CD4-positive, alpha-beta T cell treated with Interferon alpha-2 for 1 hour (primary cell): ENCODE results near the gene TOM1L1.

Experiments
- DNase-seq, 2 donors: peaks; one replicate each; pipeline ENCODE4 v3.0.0-alpha.2; 2020 to 2022

TOM1L1 gene

GRCh38 chr17:54950116-54950515, 49.5 kb downstream of the TOM1L1 start:
- no peak for DNase-seq

- no peak for DNase-seq
These were observed 50.6 kb downstream of the TOM1L1 start for GRCh38 chr17:54951286-54951685.

DNA sequence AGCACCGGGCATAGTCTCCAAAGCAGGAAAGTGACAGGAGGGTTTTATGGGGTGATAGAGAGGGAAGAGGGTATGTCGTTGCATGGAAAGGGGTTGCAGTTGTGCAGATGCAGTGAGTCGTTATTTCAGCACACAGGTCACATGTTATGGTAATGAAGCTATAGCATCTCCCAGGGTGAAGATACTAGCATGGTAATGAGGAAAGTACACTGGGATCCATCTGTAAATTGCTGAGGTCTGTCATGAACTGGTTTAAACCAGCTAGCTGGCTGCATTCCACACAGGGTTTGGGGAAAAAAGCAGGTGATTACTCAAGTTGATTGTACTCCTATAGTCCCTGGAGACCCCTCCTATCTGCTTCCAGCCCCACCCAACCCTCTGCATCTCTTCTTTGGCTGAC, 56.1 kb downstream of the TOM1L1 start:
- no peak for DNase-seq

DNA sequence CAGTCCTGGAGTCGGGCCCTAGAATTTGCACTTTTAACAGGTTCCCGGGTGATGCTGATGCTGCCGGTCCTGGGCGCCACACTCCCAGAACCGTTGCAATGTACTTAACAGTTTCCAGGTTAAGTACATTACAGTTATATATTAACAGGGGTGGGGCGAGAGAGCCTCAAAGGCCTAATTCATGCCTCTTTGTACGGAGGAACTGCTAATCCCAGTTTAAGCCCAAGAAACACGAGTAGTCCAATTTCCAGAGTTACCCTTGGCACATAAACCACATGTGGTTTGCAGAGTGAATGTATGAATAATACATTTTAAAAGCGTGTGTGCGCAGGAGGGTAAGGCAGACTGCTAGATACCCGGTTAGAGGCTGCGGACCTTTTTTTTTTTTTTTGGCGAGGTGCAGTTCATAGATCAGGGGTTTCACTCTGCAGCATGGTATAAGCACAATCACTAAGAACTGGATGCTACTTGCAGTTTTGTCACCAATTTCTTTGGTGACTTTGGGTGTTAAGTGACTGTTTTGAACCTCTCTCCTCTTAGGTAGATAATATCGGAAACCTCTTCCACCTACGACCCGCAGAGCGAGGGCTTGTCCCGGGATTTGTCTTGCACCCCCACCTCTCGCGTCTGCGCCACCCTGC, 67.1 kb downstream of the TOM1L1 start:
- no peak for DNase-seq

DNA sequence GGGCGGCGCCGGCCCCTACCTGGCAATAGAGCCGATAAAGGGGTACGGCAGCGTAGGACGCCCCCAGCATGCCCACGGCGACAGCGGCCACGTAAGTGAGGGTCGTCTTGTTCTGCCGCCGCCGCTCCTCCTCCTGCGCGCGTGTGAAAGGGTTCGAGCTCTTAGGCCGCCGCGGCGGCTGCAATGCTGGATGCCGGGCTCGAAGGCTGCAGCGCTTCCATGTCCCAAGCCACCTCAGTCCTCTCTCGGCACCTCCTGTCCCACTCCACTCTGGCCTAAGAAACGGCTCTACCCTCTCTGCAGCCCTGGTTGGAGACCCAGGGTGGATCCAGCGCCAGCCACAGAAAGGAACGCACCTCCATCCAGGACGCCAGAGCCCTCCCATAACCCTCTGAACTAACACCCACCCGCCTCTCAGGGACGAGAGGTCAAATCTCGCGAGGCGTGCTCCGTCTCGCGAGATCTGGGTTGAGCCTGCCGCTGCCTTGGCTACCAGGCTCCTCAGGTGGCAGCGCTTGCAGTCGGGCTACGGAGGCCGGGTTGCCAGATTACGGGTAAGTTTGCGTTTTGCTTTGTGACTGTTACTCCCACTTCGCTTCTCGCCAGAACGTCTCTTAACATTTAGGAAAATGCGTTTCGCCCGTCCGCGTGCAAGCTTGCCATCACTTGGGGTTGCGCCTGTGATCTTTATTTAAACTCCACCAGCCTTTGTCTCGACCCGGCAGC, 67.8 kb downstream of the TOM1L1 start, which contains the start of the genes COX11 and STXBP4:
COX11 (minus strand) TSS at position 393 of the 726 bp plus-strand sequence; CDS start at position 385, 8 bp downstream.
STXBP4 (plus strand) TSS at position 504 of the 726 bp plus-strand sequence. CDS start 17,455 bp downstream, outside the sequence.
- DNase-seq, result peak; percentile 95 to 97

DNA sequence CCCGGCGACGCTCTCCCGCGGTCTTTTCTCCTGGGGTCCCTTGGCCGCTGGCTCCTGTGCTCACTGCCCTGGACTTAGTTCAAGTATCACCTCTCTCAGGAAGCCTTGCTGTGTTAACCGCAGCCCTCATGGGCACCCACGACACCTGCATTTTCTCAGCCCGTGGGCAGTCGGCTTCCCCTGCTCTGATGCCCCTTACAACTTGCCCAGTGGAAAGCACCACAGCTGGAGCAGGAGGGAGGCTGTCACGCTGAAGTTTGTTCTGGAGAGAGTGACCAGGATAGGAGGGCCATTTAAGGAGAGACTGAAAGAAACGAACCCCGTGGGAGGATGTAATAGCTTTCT, 68.3 kb downstream of the TOM1L1 start:
- DNase-seq, result peak in 1 of 2 donors; percentile 2

DNA sequence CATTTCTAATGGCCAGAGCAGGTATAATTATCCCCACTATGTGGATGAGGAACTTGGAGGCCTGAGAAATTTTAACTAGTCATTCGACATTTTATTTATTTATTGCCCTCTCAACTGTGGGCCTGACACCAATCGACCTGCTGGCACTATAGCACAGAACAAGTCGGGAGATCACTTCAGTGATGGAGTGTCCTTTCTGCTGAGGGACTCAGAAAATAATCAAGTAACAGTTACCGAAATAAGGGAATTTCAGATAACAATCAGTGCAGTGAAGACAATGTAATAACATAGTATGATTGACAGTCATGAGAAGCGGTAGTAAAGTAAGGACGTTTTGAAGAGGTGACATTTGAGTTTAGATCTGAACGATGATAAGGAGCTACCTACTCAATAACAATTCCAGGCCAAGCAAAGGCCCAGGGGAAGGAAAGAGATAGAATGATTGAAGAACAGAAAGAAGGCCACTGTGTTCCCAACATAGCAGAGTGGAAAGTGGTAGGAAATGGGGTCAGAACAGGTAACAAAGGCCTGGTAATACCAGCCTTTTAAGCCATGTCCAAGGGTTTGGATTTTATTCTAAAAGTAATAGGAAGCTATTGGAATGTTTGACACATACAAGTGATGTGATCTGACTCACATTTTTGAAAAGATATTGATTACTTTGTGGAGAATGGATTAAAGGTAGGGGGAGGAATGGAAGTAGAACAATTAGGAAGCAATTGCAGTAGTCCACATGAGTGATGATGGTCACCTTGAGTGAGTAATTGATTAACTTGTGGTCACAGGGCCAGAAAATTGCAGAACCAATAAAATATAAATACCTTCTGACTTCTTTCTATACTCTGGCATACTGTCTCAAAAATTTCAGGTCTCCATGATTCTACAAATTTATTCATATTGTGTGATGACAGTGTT, 69.3 kb downstream of the TOM1L1 start:
- DNase-seq, result peak in 1 of 2 donors; percentile 3

GRCh38 chr17:54971147-54971546, 70.5 kb downstream of the TOM1L1 start:
- no peak for DNase-seq

GRCh38 chr17:54971901-54972300, 71.2 kb downstream of the TOM1L1 start:
- DNase-seq, result no peak

DNA sequence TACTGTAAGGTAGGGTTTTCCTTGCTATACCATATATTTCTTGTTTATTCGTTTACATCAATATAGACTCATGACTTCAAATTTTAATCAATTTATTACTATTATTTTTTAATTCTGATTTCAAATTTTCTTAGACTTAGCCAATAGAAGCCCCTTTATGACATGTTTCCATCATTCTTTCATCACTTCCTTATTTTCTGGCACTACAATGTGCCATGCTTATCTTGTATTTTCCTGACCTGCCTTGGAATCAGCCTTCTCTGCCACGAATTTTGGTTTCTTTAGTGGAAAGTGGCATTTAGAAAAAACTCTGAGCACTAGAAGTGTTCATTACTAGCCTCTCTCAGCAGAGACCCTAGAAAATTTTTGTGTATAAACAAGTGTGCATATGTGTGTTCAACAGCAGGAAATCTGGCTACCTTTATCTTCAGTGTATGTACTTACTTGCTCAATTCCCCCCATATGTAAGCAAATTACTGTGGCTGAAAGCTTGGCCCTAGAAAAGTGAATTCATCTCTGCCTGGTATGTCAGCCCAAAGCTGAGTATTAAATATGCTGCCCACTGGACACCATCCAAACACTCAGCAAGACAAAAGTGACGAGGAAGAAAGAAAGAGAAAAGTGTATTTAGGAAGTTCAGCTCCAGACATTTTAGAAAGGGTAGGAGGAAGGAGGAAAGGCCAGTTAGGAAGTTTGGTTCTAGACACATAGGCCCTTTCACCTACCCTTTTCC, 71.9 kb downstream of the TOM1L1 start:
- no peak for DNase-seq

- no peak for DNase-seq
These were observed 74.1 kb downstream of the TOM1L1 start for GRCh38 chr17:54974759-54975158.

DNA sequence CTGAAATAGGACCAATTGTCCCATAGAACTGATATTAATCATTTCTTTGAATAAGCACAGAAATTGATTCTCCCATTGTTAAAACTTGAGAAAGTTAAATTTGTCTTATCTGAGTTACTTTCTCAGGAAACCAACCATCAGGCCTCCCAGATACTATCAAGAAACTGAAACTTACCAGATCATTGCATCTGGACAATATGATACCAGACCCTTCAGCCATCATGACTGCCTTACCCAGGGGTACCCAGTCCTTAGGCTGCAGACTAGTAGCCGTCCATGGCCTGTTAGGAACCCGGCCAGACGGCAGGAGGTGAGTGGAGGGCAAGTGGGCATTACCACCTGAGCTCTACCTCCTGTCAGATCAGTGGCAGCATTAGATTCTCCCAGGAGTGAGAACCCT, 75.7 kb downstream of the TOM1L1 start:
- DNase-seq, result no peak

DNA sequence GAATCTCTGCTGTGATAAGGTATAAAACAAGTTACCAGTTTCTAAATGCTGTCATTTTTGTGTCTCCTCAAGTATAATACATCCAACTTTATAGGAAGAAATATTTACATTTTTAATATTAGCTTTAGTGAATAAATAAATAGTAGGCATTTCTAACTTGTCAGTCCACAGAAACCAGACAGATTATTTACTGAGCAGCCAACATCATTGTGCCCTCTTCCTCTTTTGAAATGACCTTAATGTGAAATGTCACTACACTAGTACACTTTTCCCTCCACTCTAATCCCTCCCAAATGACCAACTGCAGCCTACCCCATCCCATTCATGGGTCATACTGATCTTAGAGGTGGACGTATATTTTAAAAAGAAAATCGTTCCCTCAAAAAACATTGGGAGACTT, 77.1 kb downstream of the TOM1L1 start:
- DNase-seq, result no peak

- no peak for DNase-seq
These were observed 79.0 kb downstream of the TOM1L1 start for GRCh38 chr17:54979657-54980056.

GRCh38 chr17:54980375-54980774, 79.7 kb downstream of the TOM1L1 start:
- DNase-seq, result no peak

DNA sequence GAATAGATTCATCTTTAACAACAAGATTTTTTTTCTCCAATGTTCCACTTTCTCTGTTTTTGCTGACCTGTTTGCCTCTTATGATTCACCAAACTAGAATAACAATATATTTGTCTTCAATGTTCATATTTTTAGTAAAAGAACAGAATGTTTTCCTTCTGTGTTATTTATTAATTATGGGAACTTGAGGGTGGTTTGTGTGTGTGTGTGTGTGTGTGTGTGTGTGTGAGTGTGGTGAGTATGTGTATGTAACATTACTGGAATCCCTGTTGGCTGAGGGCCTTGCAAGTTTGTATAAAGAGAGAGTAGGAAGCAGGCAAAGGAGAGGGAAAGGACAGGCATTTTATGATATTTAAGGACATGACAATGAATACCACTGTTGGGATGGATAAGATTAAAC, 81.7 kb downstream of the TOM1L1 start:
- no peak for DNase-seq

- DNase-seq, result no peak
These were observed 82.6 kb downstream of the TOM1L1 start for GRCh38 chr17:54983260-54983659.

- no peak for DNase-seq
These were observed 84.8 kb downstream of the TOM1L1 start for GRCh38 chr17:54985476-54985875.

GRCh38 chr17:54990118-54990517, 89.5 kb downstream of the TOM1L1 start:
- no peak for DNase-seq

DNA sequence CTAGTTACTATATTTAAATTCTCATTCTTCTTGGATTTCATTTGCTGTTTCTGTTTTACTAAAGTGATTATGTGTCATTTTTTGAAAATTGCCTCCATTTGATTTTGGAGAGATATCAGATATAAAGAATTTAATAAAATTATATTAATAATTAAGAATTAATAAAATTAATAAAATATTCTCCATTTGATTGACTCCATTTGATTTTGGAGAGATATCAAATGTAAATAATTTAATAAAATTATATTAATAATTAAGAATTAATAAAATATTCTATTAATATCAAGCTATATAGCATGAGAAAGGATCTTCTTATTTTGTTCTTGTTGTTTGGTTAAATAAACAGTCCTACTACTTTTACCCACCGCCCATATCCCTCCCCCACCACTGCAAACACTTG, 90.9 kb downstream of the TOM1L1 start:
- DNase-seq, result no peak

DNA sequence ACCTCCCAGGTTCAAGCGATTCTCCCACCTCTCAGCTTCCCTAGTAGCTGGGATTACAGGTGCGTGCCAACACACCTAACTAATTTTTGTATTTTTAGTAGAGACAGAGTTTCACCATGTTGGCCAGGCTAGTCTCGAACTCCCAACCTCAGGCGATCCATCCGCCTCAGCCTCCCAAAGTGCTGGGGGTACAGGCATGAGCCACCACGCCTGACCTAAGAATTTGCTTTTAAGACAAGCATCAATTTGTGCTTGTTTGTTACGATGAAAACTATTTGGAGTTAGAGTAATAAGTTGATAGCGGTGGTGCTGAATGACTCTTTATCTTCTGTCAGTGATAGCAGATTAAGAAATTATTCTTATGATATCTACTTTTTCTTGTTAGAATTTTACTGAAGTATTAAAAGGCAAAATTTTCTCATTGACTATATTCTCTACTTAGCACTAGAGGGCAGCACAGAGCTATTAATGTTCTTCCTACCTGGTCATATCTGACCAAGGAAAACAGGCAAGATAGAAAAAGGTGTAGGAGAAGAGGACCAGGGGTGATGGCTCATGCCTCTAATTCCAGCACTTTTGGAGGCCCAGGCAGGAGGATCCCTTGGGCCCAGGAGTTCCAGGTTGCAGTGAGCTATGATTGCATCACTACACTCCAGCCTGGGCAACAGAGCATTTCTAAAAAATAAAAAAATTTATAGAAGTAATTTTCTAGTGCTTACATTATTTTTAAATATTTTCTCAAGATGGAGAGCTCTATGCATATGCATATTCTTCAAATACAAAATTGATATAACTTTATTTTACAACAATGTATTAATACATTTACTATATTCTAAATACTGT, 92.4 kb downstream of the TOM1L1 start:
- DNase-seq, result peak in 1 of 2 donors; percentile 69

GRCh38 chr17:54996441-54996840, 95.8 kb downstream of the TOM1L1 start:
- no peak for DNase-seq
